Measurements from ENCODE around the gene OGDH. TPM values are rescaled to one million over a fixed set of nuclear protein-coding genes. Genes with fewer than 3 reads are reported as not detected.
A peak's percentile ranks its signal among the peaks of the same experiment; 100 is the strongest.

The OGDH gene
- total and polyA plus RNA-seq, 2 of the 4 experiments (the other 2 are of a cell fraction): 47.4 to 56.5 TPM

- Histone ChIP-seq H3K14ac (replicated peaks; ENCODE audit: low read depth, low read length) (0 out of 2 replicates have a peak overlapping the region, but pooled peaks have one; percentile 29), H3K4me2 (ENCODE audit: low read depth, low read length) (no peak overlapping the region), H3K9ac (ENCODE audit: low read depth, low read length) (no peak overlapping the region), H3K4me3 (ENCODE audit: insufficient read depth, low read depth, low read length) (no peak overlapping the region), H2BK20ac (ENCODE audit: low read depth, low read length) (0 out of 2 replicates have a peak overlapping the region, but pooled peaks have one; percentile 5), H3K4me1 (ENCODE audit: control insufficient read depth, insufficient read depth, low read length) (peaks cover 12% of the 10 kb centered on the region), H4K91ac (ENCODE audit: insufficient read depth, low read depth, low read length) (no peak overlapping the region), H2AK5ac (ENCODE audit: low read depth, low read length) (peak overlapping the region; percentile 48; the same call in 1 of the 2 replicates), H3K27ac (ENCODE audit: insufficient read depth, low read length) (no peak overlapping the region), H3K4ac (ENCODE audit: low read depth, low read length) (peak overlapping the region; percentile 56; the same call in 1 of the 2 replicates), H2BK120ac (ENCODE audit: low read depth, low read length) (peak overlapping the region; percentile 34; the same call in 1 of the 2 replicates), H2BK5ac (ENCODE audit: low read depth, low read length, poor library complexity, severe bottlenecking) (peak overlapping the region; percentile 45), H3K18ac (ENCODE audit: low read depth, low read length) (no peak overlapping the region), H2BK15ac (ENCODE audit: low read depth, low read length) (0 out of 3 replicates have a peak overlapping the region, but pooled peaks have one; percentile 36), H4K5ac (ENCODE audit: low read depth, low read length) (no peak overlapping the region), H3K56ac (ENCODE audit: extremely low read depth, insufficient read depth, low read length) (no peak overlapping the region), H4K20me1 (ENCODE audit: insufficient read depth, low read length) (no peaks in the 10 kb centered on the region), H3K27me3 (ENCODE audit: control insufficient read depth, insufficient read depth, low read length) (no peaks in the 10 kb centered on the region), H2AFZ (replicated peaks; ENCODE audit: low read length, poor library complexity) (no peak overlapping the region), H2AK9ac (replicated peaks; ENCODE audit: low read depth, low read length, poor library complexity) (no peak overlapping the region), H3K9me1 (ENCODE audit: insufficient read depth, low read length) (peaks cover 12% of the 10 kb centered on the region), H3K23ac (ENCODE audit: low read depth, low read length) (no peak overlapping the region), H3K79me1 (ENCODE audit: low read depth in 1 of 2, low read length in 2 of 2) (peaks cover 0 to 9% of the 10 kb centered on the region in 2 experiments; a peak in 2 of 4 replicates), H3K36me3 (ENCODE audit: control insufficient read depth, insufficient read depth, low read length) (no peaks in the 10 kb centered on the region), H3K9me3 (ENCODE audit: control insufficient read depth, insufficient read depth, low read length) (no peaks in the 10 kb centered on the region), H4K8ac (ENCODE audit: low read depth in 2 of 2, low read length in 2 of 2) (no peak overlapping the region)
- POLR2A ChIA-PET (ENCODE audit: unreplicated experiment): no interaction called here
- no TSS peak for BruUV-seq (replicated peaks)
- CTCF ChIA-PET: interaction anchor here (0.6 kb wide), 1 partner anchor 11 kb away, joined by 4 read pairs; no protein-coding TSS in a partner anchor
- dilution Hi-C loops (cut with HindIII; ENCODE audit: low sequenced_read_pairs, unreplicated experiment) (no loop called here), in situ Hi-C loops (cut with MboI; ENCODE audit: low sequenced_read_pairs) (no loop called here), intact Hi-C loops (cut with micrococcal nuclease) (no loop called here)
- TF ChIP-seq USF2 (IDR thresholded peaks at IDR 0.05; ENCODE audit: low read depth, low read length): no peak
- no peak for TF ChIP-seq NFE2L2 (IDR thresholded peaks at IDR 0.05; ENCODE audit: low read depth, low read length)
- TF ChIP-seq ELK1 (IDR thresholded peaks at IDR 0.05; ENCODE audit: borderline replicate concordance, low read depth, low read length): no peak
- TF ChIP-seq RFX5 (IDR thresholded peaks at IDR 0.05; ENCODE audit: low read depth, low read length): no peak
- no peak for TF ChIP-seq MAFK (IDR thresholded peaks at IDR 0.05; ENCODE audit: low read depth, low read length)
- no peak for TF ChIP-seq RAD21 (IDR thresholded peaks at IDR 0.05; ENCODE audit: low read length)
- WGBS, 2 experiments (ENCODE audit: extremely low coverage in 2 of 2, insufficient read length in 1 of 2): 64% methylated on average over 6 of the region's 23 CpGs; no CpG with 5 or more reads in 1 of the 2 experiments
- ATAC-seq (ENCODE audit: low read depth) (no peak), DNase-seq (no peak)
These were observed 132.6 kb downstream of the OGDH start for GRCh38 chr7:44738876-44739665.

Measured in IMR-90 (cell line).